SU-DHL-6 (cell line): ENCODE results near the gene THRA.

Experiments
- H2AFZ ChIP-seq: fragments of 200-600 bp; sonication (generic); 2 replicates; pipeline ENCODE4 v1.6.1; 2014; ENCODE audit warnings: low read depth, mild to moderate bottlenecking, moderate library complexity, mixed read lengths, antibody characterized with exemption, low read length; ENCODE audit not compliant: severe bottlenecking
- H3F3A ChIP-seq: fragments of 200-600 bp; shearing (Covaris generic); 2 replicates; pipeline ENCODE4 v1.6.0; 2016; ENCODE audit warnings: antibody characterized with exemption, mild to moderate bottlenecking; ENCODE audit not compliant: insufficient read depth
- H3K27ac ChIP-seq: fragments of 200-600 bp; sonication (generic); 2 replicates; pipeline ENCODE4 v1.5.1; 2016; ENCODE audit warnings: low read depth, mild to moderate bottlenecking, low read length, moderate library complexity, mixed read lengths
- H3K27me3 ChIP-seq: fragments of 200-600 bp; sonication (generic), shearing (Covaris generic); 2 replicates; pipeline ENCODE4 v1.6.0; 2014; ENCODE audit warnings: mild to moderate bottlenecking, low read length
- H3K36me3 ChIP-seq: fragments of 200-600 bp; sonication (generic); 2 replicates; pipeline ENCODE4 v1.6.1; 2014; ENCODE audit warnings: mild to moderate bottlenecking, low read length, mixed read lengths
- H3K4me2 ChIP-seq: fragments of 300-600, 200-600 bp; shearing (Covaris generic), sonication (generic); 2 replicates; pipeline ENCODE4 v1.6.0; 2014; ENCODE audit warnings: low read length, low read depth, mild to moderate bottlenecking; ENCODE audit not compliant: poor library complexity, severe bottlenecking
- H3K4me3 ChIP-seq: fragments of 200-600 bp; sonication (generic); 2 replicates; pipeline ENCODE4 v1.5.1; 2014; ENCODE audit warnings: antibody characterized with exemption, low read length, mild to moderate bottlenecking, mixed read lengths; ENCODE audit not compliant: insufficient read depth, poor library complexity, severe bottlenecking
- H3K79me2 ChIP-seq: fragments of 200-600 bp; sonication (generic); 2 replicates; pipeline ENCODE4 v1.6.1; 2014; ENCODE audit warnings: mild to moderate bottlenecking, low read length, moderate library complexity; ENCODE audit not compliant: insufficient read depth
- H3K9ac ChIP-seq: fragments of 200-600 bp; sonication (generic); 2 replicates; pipeline ENCODE4 v1.7.0; 2014; ENCODE audit warnings: mild to moderate bottlenecking, low read length
- H3K9me2 ChIP-seq: fragments of 200-600 bp; sonication (generic); replicated peaks from 2 replicates; pipeline ENCODE4 v1.6.1; 2014; ENCODE audit warnings: low read length; ENCODE audit not compliant: insufficient read depth
- H3K9me3 ChIP-seq: fragments of 200-600 bp; sonication (generic); 2 replicates; pipeline ENCODE4 v1.6.1; 2014; ENCODE audit warnings: low read length, mixed read lengths; ENCODE audit not compliant: insufficient read depth
- H4K20me1 ChIP-seq: fragments of 200-600 bp; sonication (generic); 2 replicates; pipeline ENCODE4 v1.6.1; 2014; ENCODE audit warnings: low read depth, mild to moderate bottlenecking, antibody characterized with exemption, low read length, moderate library complexity, mixed read lengths
- EZH2phosphoT487 ChIP-seq: fragments of 200-600 bp; sonication (generic), shearing (Covaris generic); conservative IDR thresholded peaks from 2 replicates; pipeline ENCODE4 v1.6.1; 2018; ENCODE audit warnings: mild to moderate bottlenecking, antibody characterized with exemption, low read length, moderate library complexity, mixed read lengths
- TF ChIP-seq, protein P1 (sequence below): fragments of 200-600 bp; sonication (generic); IDR thresholded peaks from one replicate; pipeline ENCODE4 v1.5.1; 2017; ENCODE audit warnings: antibody characterized with exemption, mild to moderate bottlenecking, low read length, moderate library complexity; ENCODE audit not compliant: insufficient read depth, poor library complexity, severe bottlenecking

THRA gene

DNA sequence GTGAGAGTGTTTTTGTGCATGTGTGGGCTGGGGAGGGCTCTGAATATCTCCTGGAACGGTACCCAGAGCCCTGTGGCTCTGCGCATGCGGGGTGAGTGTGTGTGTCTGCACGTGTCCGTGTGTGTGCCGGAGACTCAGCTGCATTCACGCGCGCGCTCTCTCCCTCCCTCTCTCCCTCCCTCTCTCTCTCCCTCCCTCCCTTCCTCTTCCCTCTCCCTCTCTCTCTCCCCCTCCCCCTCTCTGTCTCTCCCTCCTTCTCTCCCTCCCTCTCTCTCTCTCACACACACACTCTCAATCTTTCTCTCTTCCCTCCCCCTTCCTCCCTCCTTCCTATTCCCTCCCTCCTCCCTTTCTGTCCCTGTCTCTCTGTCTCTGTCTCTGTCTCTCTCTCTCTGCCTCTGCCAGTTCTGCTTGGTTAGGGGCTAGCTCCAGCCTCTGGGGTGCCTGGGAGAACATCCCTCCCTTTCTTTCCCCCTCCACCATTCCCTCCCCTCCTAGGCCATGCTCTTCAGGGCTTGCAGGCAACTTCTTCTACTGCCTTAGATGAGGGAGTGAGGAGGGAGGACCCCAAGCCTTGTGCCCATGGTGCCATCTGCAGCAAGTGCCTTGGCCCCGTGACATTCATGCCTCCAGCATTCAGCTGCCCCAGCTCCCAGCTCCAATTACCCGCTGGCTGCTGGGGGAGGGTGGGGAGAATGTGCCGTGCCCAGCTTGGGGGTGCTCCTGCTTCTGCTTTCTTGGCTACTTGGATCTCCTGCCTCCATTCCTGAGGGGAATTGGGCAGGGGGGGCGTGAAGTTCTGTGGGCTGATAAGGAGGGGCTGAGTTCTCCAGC lies 6.4 kb downstream of the THRA start:
- peak overlapping the region; percentile 13 for H3K4me2 ChIP-seq
- H3K4me3 ChIP-seq = no peak overlapping the region
- H3K79me2 ChIP-seq = no peaks in the 10 kb centered on the region
- H4K20me1 ChIP-seq = no peaks in the 10 kb centered on the region
- no peaks in the 10 kb centered on the region for H3K9me3 ChIP-seq
- no peaks in the 10 kb centered on the region for H3K9me2 ChIP-seq
- 0 out of 2 replicates have a peak overlapping the region, but pooled peaks have one; percentile 4 for H3K9ac ChIP-seq
- peak overlapping the region; percentile 57 for H2AFZ ChIP-seq
- H3F3A ChIP-seq = no peaks in the 10 kb centered on the region
- no peaks in the 10 kb centered on the region for H3K36me3 ChIP-seq
- H3K27ac ChIP-seq = no peak overlapping the region
- no peaks in the 10 kb centered on the region for H3K27me3 ChIP-seq
- TF ChIP-seq EZH2phosphoT487 = no peak
- TF ChIP-seq, protein P1, sequence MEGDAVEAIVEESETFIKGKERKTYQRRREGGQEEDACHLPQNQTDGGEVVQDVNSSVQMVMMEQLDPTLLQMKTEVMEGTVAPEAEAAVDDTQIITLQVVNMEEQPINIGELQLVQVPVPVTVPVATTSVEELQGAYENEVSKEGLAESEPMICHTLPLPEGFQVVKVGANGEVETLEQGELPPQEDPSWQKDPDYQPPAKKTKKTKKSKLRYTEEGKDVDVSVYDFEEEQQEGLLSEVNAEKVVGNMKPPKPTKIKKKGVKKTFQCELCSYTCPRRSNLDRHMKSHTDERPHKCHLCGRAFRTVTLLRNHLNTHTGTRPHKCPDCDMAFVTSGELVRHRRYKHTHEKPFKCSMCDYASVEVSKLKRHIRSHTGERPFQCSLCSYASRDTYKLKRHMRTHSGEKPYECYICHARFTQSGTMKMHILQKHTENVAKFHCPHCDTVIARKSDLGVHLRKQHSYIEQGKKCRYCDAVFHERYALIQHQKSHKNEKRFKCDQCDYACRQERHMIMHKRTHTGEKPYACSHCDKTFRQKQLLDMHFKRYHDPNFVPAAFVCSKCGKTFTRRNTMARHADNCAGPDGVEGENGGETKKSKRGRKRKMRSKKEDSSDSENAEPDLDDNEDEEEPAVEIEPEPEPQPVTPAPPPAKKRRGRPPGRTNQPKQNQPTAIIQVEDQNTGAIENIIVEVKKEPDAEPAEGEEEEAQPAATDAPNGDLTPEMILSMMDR = no peak

DNA sequence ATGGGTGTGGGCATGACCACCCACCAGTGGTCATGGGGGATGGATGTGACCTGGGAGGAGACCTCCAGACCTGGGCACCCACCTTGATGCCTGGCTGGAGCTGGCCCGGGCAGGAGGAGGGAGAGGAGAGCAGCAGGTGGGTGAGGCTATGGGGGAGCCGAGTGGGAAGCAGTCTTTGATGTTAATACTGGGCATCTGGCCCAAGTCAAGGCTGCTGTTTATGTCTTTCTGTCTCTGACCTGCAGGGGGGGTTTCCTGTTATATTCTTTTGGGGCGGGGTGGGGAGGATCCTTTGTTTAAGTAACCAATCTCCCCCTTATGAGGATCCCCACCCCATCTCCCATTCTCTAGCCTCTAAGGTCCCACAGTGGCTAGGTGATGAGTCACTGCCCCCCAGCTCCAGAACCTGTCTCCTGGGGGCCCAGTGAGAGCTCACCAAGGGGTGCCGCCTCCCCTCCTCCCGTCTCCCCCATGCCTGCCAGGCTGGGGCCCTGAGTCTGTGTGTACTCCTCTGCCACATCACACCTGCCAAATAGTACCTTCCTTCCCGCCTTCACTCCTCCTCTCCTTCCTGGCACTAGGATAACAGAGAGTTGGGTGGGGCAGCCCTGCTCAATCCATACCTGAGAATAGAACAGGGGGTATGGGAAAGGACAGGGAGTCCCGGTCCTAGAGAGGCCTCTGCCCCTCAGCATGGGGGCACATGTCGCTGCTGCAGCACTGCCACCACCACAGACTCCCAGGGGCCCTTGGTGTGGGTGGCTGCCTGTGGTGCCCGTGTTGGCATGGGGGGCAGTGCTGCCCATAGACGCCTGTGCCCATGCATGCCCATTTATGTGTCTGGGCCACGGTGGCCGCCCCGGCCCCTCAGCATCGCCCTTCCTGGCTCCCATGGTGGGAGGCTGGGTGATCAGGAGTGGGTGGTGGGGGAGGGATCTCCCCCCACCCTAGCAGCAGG lies 7.3 kb downstream of the THRA start:
- Histone ChIP-seq H3K4me3 (no peak overlapping the region), H2AFZ (no peak overlapping the region), H3K9ac (no peak overlapping the region), H3K9me3 (no peaks in the 10 kb centered on the region), H3K36me3 (no peaks in the 10 kb centered on the region), H3K27ac (no peak overlapping the region), H3F3A (no peaks in the 10 kb centered on the region), H3K79me2 (no peaks in the 10 kb centered on the region), H4K20me1 (no peaks in the 10 kb centered on the region), H3K9me2 (no peaks in the 10 kb centered on the region), H3K4me2 (no peak overlapping the region), H3K27me3 (no peaks in the 10 kb centered on the region)
- TF ChIP-seq EZH2phosphoT487 = no peak
- TF ChIP-seq, protein P1 = peak; percentile 20

DNA sequence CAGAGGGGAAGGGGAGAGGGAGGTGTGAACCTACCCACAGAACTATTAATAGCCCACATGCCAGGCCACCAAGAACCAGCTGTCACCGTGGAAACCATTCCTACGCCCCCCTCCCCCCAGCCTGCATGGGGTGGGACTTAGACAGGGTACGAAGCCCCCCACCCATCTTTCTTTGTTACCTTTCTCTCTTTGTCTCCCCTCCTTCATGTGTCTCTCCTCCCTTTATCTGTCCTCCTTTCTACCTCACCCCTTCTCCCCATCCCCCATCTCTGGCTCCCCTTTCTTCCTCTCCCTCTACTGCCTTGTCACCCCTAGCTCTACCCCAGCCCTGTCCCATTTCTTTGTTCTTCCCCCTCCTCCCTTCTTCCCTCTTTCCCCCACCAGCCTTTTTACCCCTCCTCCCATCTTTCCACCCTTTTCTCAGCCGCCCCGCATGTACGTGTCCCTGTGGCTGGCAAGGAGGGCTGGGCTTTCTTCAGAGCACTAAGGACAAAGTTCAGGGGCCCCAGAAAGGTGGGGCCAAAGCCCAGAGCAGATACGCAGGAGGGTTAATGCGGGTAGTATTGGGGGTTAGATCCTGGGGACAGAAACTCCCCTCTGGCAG lies 8.0 kb downstream of the THRA start:
- Histone ChIP-seq H3K4me2 (no peak overlapping the region), H3K4me3 (no peak overlapping the region), H3K27ac (no peak overlapping the region), H3K27me3 (no peaks in the 10 kb centered on the region), H4K20me1 (no peaks in the 10 kb centered on the region), H3K9me2 (no peaks in the 10 kb centered on the region), H3K9me3 (no peaks in the 10 kb centered on the region), H3K36me3 (no peaks in the 10 kb centered on the region), H3K79me2 (no peaks in the 10 kb centered on the region), H3F3A (no peaks in the 10 kb centered on the region), H3K9ac (no peak overlapping the region), H2AFZ (no peak overlapping the region)
- TF ChIP-seq, protein P1 = no peak
- TF ChIP-seq EZH2phosphoT487 = no peak
